HEK293T (cell line): ENCODE data around the gene DHRS7C.

Experiments used
- CTCF ChIA-PET: fragments of 350-600 bp; formaldehyde crosslinking; extraction: SDS; loops from one replicate; lab custom pipeline; 2021; ENCODE audit warnings: antibody characterized with exemption, inconsistent platforms; lab: Yijun Ruan, JAX
- POLR2A ChIA-PET: fragments of 350-600 bp; formaldehyde crosslinking; extraction: SDS; loops from one replicate; lab custom pipeline; 2020; ENCODE audit warnings: antibody characterized with exemption, inconsistent platforms; lab: Yijun Ruan, JAX
- DNase-seq: peaks from one replicate; pipeline ENCODE4 v3.0.0; 2012; ENCODE audit warnings: mixed read lengths; ENCODE audit errors: extremely low spot score
- ARNT ChIP-seq: fragments of 450-650 bp; IDR thresholded peaks from 2 replicates; pipeline ENCODE4 v1.6.1; 2017; ENCODE audit warnings: mild to moderate bottlenecking
- BHLHE40 ChIP-seq: fragments of 450-650 bp; IDR thresholded peaks from 2 replicates; pipeline ENCODE4 v1.6.1; 2016; ENCODE audit warnings: mild to moderate bottlenecking, moderate library complexity, borderline replicate concordance
- CTBP1 ChIP-seq: fragments of 450-650 bp; IDR thresholded peaks from 2 replicates; pipeline ENCODE4 v1.6.1; 2016; ENCODE audit warnings: borderline replicate concordance
- ELF4 ChIP-seq: fragments of 450-650 bp; IDR thresholded peaks from 2 replicates; pipeline ENCODE4 v1.6.1; 2017; ENCODE audit warnings: antibody characterized with exemption
- FOXA1 ChIP-seq: fragments of 450-650 bp; IDR thresholded peaks from 2 replicates; pipeline ENCODE4 v1.6.1; 2016; ENCODE audit warnings: mild to moderate bottlenecking
- FOXK2 ChIP-seq: fragments of 450-650 bp; IDR thresholded peaks from 2 replicates; pipeline ENCODE4 v1.6.1; 2016; ENCODE audit warnings: mild to moderate bottlenecking
- FOXM1 ChIP-seq: fragments of 450-650 bp; IDR thresholded peaks from 2 replicates; pipeline ENCODE4 v1.6.1; 2017; ENCODE audit warnings: mild to moderate bottlenecking, borderline replicate concordance
- HDGF ChIP-seq: fragments of 450-650 bp; IDR thresholded peaks from 2 replicates; pipeline ENCODE4 v1.6.1; 2017; ENCODE audit warnings: antibody characterized with exemption, borderline replicate concordance
- L3MBTL2 ChIP-seq: fragments of 450-650 bp; conservative IDR thresholded peaks from 2 replicates; pipeline ENCODE4 v1.6.1; 2016; ENCODE audit warnings: mild to moderate bottlenecking
- LEF1 ChIP-seq: fragments of 450-650 bp; IDR thresholded peaks from 2 replicates; pipeline ENCODE4 v1.6.1; 2017; ENCODE audit warnings: mild to moderate bottlenecking, borderline replicate concordance
- NFRKB ChIP-seq: fragments of 450-650 bp; IDR thresholded peaks from 2 replicates; pipeline ENCODE4 v1.6.1; 2016; ENCODE audit warnings: mild to moderate bottlenecking, moderate library complexity
- PKNOX1 ChIP-seq: fragments of 450-650 bp; IDR thresholded peaks from 2 replicates; pipeline ENCODE4 v1.6.1; 2016
- SP1 ChIP-seq: fragments of 450-650 bp; IDR thresholded peaks from 2 replicates; pipeline ENCODE4 v1.6.1; 2017
- SUZ12 ChIP-seq: fragments of 450-650 bp; IDR thresholded peaks from 2 replicates; pipeline ENCODE4 v1.6.1; 2016; ENCODE audit warnings: mild to moderate bottlenecking
- TARDBP ChIP-seq: fragments of 450-650 bp; IDR thresholded peaks from 2 replicates; pipeline ENCODE4 v1.6.1; 2016
- ZNF384 ChIP-seq: fragments of 450-650 bp; IDR thresholded peaks from 2 replicates; pipeline ENCODE4 v1.6.1; 2016

DHRS7C gene

GRCh38 chr17:9790889-9791876 lies at the start of gene DHRS7C:
Gene DHRS7C, minus strand, starts transcription at chr17:9791592. Its CDS starts 308 bp downstream, at chr17:9791284.
- no peak for DNase-seq
- ChIA-PET POLR2A (no interaction called here), CTCF (no interaction called here)
- TF ChIP-seq L3MBTL2: no peak
- no peak for TF ChIP-seq ELF4
- TF ChIP-seq SP1: no peak
- TF ChIP-seq TARDBP: no peak
- no peak for TF ChIP-seq FOXK2
- TF ChIP-seq ARNT: no peak
- TF ChIP-seq PKNOX1: no peak
- no peak for TF ChIP-seq FOXA1
- TF ChIP-seq NFRKB: no peak
- no peak for TF ChIP-seq HDGF
- TF ChIP-seq ZNF384: no peak
- TF ChIP-seq FOXM1: no peak
- TF ChIP-seq LEF1: no peak
- no peak for TF ChIP-seq BHLHE40
- no peak for TF ChIP-seq CTBP1
- TF ChIP-seq SUZ12: no peak

- POLR2A ChIA-PET: no interaction called here
- TF ChIP-seq ARNT (no peak), ZNF384 (no peak), FOXM1 (no peak), BHLHE40 (no peak)
- CTCF ChIA-PET: no interaction called here
- peak; percentile 19 for DNase-seq
Measured at GRCh38 chr17:9839433-9839832, 48.0 kb upstream of the DHRS7C start.

- ChIA-PET CTCF (no interaction called here), POLR2A (no interaction called here)
- no peak for DNase-seq
- no peak for TF ChIP-seq L3MBTL2
- TF ChIP-seq HDGF: no peak
- no peak for TF ChIP-seq SUZ12
- no peak for TF ChIP-seq ARNT
- no peak for TF ChIP-seq LEF1
- no peak for TF ChIP-seq ELF4
- no peak for TF ChIP-seq ZNF384
Measured at GRCh38 chr17:9837551-9838471, 46.4 kb upstream of the DHRS7C start.

- DNase-seq: no peak
- CTCF ChIA-PET: no interaction called here
- TF ChIP-seq FOXA1: no peak
- TF ChIP-seq HDGF: no peak
- TF ChIP-seq PKNOX1: no peak
- TF ChIP-seq SP1: no peak
- TF ChIP-seq ELF4: no peak
- no peak for TF ChIP-seq CTBP1
- TF ChIP-seq BHLHE40: no peak
- no peak for TF ChIP-seq SUZ12
- TF ChIP-seq ZNF384: no peak
- no peak for TF ChIP-seq ARNT
- TF ChIP-seq L3MBTL2: no peak
- no peak for TF ChIP-seq NFRKB
- no peak for TF ChIP-seq TARDBP
- TF ChIP-seq FOXK2: no peak
- TF ChIP-seq LEF1: no peak
- TF ChIP-seq FOXM1: no peak
- POLR2A ChIA-PET: no interaction called here
Measured at GRCh38 chr17:9833922-9834321, 42.5 kb upstream of the DHRS7C start.

DNA sequence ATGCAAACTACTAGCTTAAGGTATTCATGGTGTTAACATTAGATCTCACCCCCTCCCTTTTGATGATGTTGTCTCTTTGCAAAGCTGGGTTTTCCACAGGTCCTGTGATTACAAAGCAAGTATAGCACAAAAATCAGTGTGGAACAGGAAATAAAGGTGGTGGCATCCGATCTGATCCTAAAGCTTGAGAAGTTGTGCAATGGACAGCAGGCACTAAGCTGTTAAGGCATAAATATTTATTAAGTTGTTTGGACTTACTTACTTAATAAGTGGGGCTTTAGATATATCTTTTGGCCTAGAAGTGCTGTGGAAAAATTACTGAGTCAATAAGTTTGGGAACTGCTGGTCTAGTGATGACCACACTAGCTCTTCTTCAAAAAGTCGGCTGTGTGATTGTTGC lies 39.3 kb upstream of the DHRS7C start:
- ChIA-PET CTCF (no interaction called here), POLR2A (no interaction called here)
- no peak for TF ChIP-seq NFRKB
- no peak for DNase-seq

GRCh38 chr17:9829343-9829742 lies 38.0 kb upstream of the DHRS7C start:
- DNase-seq: no peak
- ChIA-PET CTCF (interaction anchor here (1.0 kb wide), 1 partner anchor 61 kb away, joined by 4 read pairs; no protein-coding TSS in a partner anchor), POLR2A (no interaction called here)
- TF ChIP-seq HDGF (no peak), SUZ12 (no peak), ZNF384 (no peak), L3MBTL2 (no peak), TARDBP (no peak), LEF1 (no peak), CTBP1 (no peak), ARNT (no peak), ELF4 (no peak), PKNOX1 (no peak), FOXM1 (no peak), NFRKB (no peak), FOXK2 (no peak), SP1 (no peak), BHLHE40 (no peak), FOXA1 (no peak)
